Measurements from ENCODE around the gene SERPINA1.

DNA sequence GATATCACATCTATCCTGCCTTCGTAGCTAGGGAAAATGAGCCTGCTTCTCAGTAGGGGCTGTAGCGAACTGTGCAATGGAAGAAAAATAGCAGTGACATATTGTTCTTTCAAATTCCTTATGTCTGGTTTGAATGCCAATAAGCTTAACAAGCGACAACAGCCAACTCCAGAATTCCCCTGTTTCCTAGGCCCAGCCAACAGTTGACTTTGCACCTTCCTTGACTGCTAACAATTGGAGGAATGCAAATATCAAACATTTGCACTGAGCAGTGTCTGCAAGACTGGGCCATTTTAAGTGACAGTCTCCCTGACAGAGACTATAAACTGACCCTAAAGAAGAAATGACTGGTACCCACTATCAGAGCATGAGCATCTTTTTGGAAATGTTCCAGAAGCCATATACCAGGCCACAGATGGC lies 12.0 kb upstream of the SERPINA1 start:
- TF ChIP-seq, protein P1, sequence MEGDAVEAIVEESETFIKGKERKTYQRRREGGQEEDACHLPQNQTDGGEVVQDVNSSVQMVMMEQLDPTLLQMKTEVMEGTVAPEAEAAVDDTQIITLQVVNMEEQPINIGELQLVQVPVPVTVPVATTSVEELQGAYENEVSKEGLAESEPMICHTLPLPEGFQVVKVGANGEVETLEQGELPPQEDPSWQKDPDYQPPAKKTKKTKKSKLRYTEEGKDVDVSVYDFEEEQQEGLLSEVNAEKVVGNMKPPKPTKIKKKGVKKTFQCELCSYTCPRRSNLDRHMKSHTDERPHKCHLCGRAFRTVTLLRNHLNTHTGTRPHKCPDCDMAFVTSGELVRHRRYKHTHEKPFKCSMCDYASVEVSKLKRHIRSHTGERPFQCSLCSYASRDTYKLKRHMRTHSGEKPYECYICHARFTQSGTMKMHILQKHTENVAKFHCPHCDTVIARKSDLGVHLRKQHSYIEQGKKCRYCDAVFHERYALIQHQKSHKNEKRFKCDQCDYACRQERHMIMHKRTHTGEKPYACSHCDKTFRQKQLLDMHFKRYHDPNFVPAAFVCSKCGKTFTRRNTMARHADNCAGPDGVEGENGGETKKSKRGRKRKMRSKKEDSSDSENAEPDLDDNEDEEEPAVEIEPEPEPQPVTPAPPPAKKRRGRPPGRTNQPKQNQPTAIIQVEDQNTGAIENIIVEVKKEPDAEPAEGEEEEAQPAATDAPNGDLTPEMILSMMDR (IDR thresholded peaks at IDR 0.05), result no peak
- TF ChIP-seq EZH2phosphoT487 (IDR thresholded peaks at IDR 0.05) (no peak), EZH2 (IDR thresholded peaks at IDR 0.05) (no peak)
